GM23338 (cell line): Measurements from ENCODE around the gene CCT6B. TPM values are rescaled to one million over a fixed set of nuclear protein-coding genes. Genes with fewer than 3 reads are reported as not detected.

Source experiments
- ATAC-seq: fragments of 200-7000 bp; cut with Tn5 transposase; 3 replicates; pipeline ENCODE4 v1.9.1; 2020
- DNase-seq: peaks from one replicate; pipeline ENCODE4 v3.0.0-alpha.2; 2015; ENCODE audit warnings: low spot score
- H2AFZ ChIP-seq: fragments of 200-600 bp; sonication (generic); 2 replicates; pipeline ENCODE4 v1.8.0; 2016; ENCODE audit warnings: antibody characterized with exemption, mild to moderate bottlenecking, moderate library complexity
- H3F3A ChIP-seq: fragments of 200-600 bp; sonication (generic); replicated peaks from 2 replicates; pipeline ENCODE4 v1.8.0; 2017; ENCODE audit warnings: antibody characterized with exemption, mixed run types, low read depth
- H3K27ac ChIP-seq: fragments of 200-600 bp; sonication (generic); 2 replicates; pipeline ENCODE4 v1.6.1; 2016; ENCODE audit warnings: low read depth
- H3K27me3 ChIP-seq: fragments of 200-600 bp; sonication (generic); 2 replicates; pipeline ENCODE4 v1.8.0; 2016; ENCODE audit warnings: mild to moderate bottlenecking, mixed run types, moderate library complexity; ENCODE audit not compliant: insufficient read depth
- H3K36me3 ChIP-seq: fragments of 200-600 bp; sonication (generic); 2 replicates; pipeline ENCODE4 v1.8.0; 2016; ENCODE audit warnings: mild to moderate bottlenecking; ENCODE audit not compliant: insufficient read depth
- H3K4me1 ChIP-seq: fragments of 200-600 bp; sonication (generic); 2 replicates; pipeline ENCODE4 v1.8.0; 2016; ENCODE audit warnings: mild to moderate bottlenecking, moderate library complexity; ENCODE audit not compliant: insufficient read depth
- H3K4me2 ChIP-seq: fragments of 200-600 bp; sonication (generic); 2 replicates; pipeline ENCODE4 v1.7.1; 2017; ENCODE audit warnings: mixed run types
- H3K4me3 ChIP-seq: fragments of 200-600 bp; sonication (generic); 2 replicates; pipeline ENCODE4 v1.6.1; 2016; ENCODE audit warnings: mixed run types
- H3K79me2 ChIP-seq: fragments of 200-600 bp; sonication (generic); replicated peaks from 2 replicates; pipeline ENCODE4 v1.8.0; 2017; ENCODE audit warnings: mild to moderate bottlenecking; ENCODE audit not compliant: insufficient read depth
- H3K9me2 ChIP-seq: fragments of 200-600 bp; sonication (generic); 2 replicates; pipeline ENCODE4 v1.8.0; 2017; ENCODE audit not compliant: insufficient read depth
- H4K20me1 ChIP-seq: fragments of 200-600 bp; sonication (generic); replicated peaks from 2 replicates; pipeline ENCODE4 v1.8.0; 2017; ENCODE audit warnings: mild to moderate bottlenecking; ENCODE audit not compliant: insufficient read depth
- H3K27ac Mint-ChIP-seq: 2 replicates; pipeline ENCODE4 v1.8.0; 2020; ENCODE audit warnings: inconsistent platforms, mild to moderate bottlenecking, moderate library complexity, mixed read lengths
- H3K27me3 Mint-ChIP-seq: 3 replicates; pipeline ENCODE4 v1.8.0; 2022; ENCODE audit warnings: low read depth, mild to moderate bottlenecking, moderate library complexity, mixed read lengths, inconsistent platforms; ENCODE audit not compliant: insufficient read depth, poor library complexity
- H3K36me3 Mint-ChIP-seq: 3 replicates; pipeline ENCODE4 v1.8.0; 2021; ENCODE audit warnings: low read depth, mild to moderate bottlenecking, inconsistent platforms, moderate library complexity, mixed read lengths
- H3K4me1 Mint-ChIP-seq: 3 replicates; pipeline ENCODE4 v1.8.0; 2020; ENCODE audit warnings: mild to moderate bottlenecking, inconsistent platforms, mixed read lengths
- H3K4me3 Mint-ChIP-seq: 3 replicates; pipeline ENCODE4 v1.8.0; 2021; ENCODE audit warnings: moderate library complexity, mild to moderate bottlenecking, inconsistent platforms, mixed read lengths
- H3K9me3 Mint-ChIP-seq: 3 replicates; pipeline ENCODE4 v1.8.0; 2020; ENCODE audit warnings: moderate library complexity, mild to moderate bottlenecking, inconsistent platforms, mixed read lengths
- CREB1 ChIP-seq: fragments of 250-450 bp; sonication (Bioruptor Pico); IDR thresholded peaks from 2 replicates; pipeline ENCODE4 v1.5.0; 2020; ENCODE audit warnings: low read depth, mild to moderate bottlenecking, moderate library complexity
- EZH2phosphoT487 ChIP-seq: fragments of 200-600 bp; sonication (generic); IDR thresholded peaks from one replicate; pipeline ENCODE4 v1.8.1; 2018; ENCODE audit warnings: antibody characterized with exemption; ENCODE audit not compliant: unreplicated experiment
- JUNB ChIP-seq: IDR thresholded peaks from one replicate; pipeline ENCODE4 v1.6.1; 2016; ENCODE audit warnings: antibody characterized with exemption; ENCODE audit not compliant: unreplicated experiment
- POLR2AphosphoS5 ChIP-seq: IDR thresholded peaks from 2 replicates; pipeline ENCODE4 v1.6.1; 2016; ENCODE audit warnings: antibody characterized with exemption, low read depth
- STAT1 ChIP-seq: IDR thresholded peaks from one replicate; pipeline ENCODE4 v1.6.1; 2016; ENCODE audit warnings: antibody characterized with exemption; ENCODE audit not compliant: unreplicated experiment
- ZNF114 ChIP-seq: fragments of 250-450 bp; sonication (Bioruptor Pico); IDR thresholded peaks from 2 replicates; pipeline ENCODE4 v1.5.0; 2020; ENCODE audit warnings: mild to moderate bottlenecking, moderate library complexity
- ZNF331 ChIP-seq: fragments of 250-450 bp; sonication (Bioruptor Pico); IDR thresholded peaks from 2 replicates; pipeline ENCODE4 v1.5.0; 2020; ENCODE audit warnings: low read depth, mild to moderate bottlenecking, moderate library complexity
- ZNF462 ChIP-seq: fragments of 250-450 bp; sonication (Bioruptor Pico); IDR thresholded peaks from 2 replicates; pipeline ENCODE4 v1.5.0; 2020; ENCODE audit warnings: mild to moderate bottlenecking, moderate library complexity
- polyA plus RNA-seq: library from polyadenylated mRNA; unstranded; fragments of >200 nt; fragmentation: Nextera tagmentation; extraction: Ambion mirVana; gene quantifications from 2 replicates; pipeline ENCODE4 v1.2.1, GENCODE V29; 2016
- total RNA-seq: library from RNA; depleted of rRNA; stranded (reverse); fragments of >200 nt; shearing (Covaris generic); gene quantifications from 2 replicates; pipeline ENCODE4 v1.2.3, GENCODE V29; 2014
- TF ChIP-seq, protein P1 (sequence below): IDR thresholded peaks from 2 replicates; pipeline ENCODE4 v1.6.1; 2016; ENCODE audit warnings: antibody characterized with exemption

The CCT6B gene
- total and polyA plus RNA-seq, 2 experiments from 2014 or later, result 0.94 to 1.1 TPM

GRCh38 chr17:34974179-34974578, 12.9 kb upstream of the CCT6B start:
- Histone ChIP-seq H4K20me1 (no peaks in the 10 kb centered on the region; the same call in 1 of the 2 replicates), H3K36me3 (no peaks in the 10 kb centered on the region), H2AFZ (no peak overlapping the region), H3K27me3 (no peaks in the 10 kb centered on the region), H3K4me3 (no peak overlapping the region), H3K27ac (no peak overlapping the region), H3F3A (no peaks in the 10 kb centered on the region), H3K4me2 (no peak overlapping the region), H3K9me2 (no peaks in the 10 kb centered on the region), H3K79me2 (no peaks in the 10 kb centered on the region), H3K4me1 (no peaks in the 10 kb centered on the region)
- no peak for DNase-seq
- ATAC-seq, result no peak
- Mint-ChIP-seq H3K9me3 (no peaks in the 10 kb centered on the region), H3K27me3 (peaks cover 2% of the 10 kb centered on the region), H3K27ac (no peak overlapping the region), H3K4me1 (peaks cover 2% of the 10 kb centered on the region; the same call in 1 of the 3 replicates), H3K4me3 (no peak overlapping the region), H3K36me3 (no peaks in the 10 kb centered on the region)
- TF ChIP-seq ZNF331 (CRISPR knock-in tag), result no peak
- no peak for TF ChIP-seq ZNF462 (CRISPR knock-in tag)
- TF ChIP-seq, protein P1, sequence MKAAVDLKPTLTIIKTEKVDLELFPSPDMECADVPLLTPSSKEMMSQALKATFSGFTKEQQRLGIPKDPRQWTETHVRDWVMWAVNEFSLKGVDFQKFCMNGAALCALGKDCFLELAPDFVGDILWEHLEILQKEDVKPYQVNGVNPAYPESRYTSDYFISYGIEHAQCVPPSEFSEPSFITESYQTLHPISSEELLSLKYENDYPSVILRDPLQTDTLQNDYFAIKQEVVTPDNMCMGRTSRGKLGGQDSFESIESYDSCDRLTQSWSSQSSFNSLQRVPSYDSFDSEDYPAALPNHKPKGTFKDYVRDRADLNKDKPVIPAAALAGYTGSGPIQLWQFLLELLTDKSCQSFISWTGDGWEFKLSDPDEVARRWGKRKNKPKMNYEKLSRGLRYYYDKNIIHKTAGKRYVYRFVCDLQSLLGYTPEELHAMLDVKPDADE, result no peak
- TF ChIP-seq STAT1, result no peak
- no peak for TF ChIP-seq JUNB

GRCh38 chr17:34958438-34958837, 2.8 kb downstream of the CCT6B start:
- Histone ChIP-seq H3K9me2 (0 out of 2 replicates have a peak, but pooled peaks cover 3% of the 10 kb centered on the region), H3K4me1 (0 out of 2 replicates have a peak, but pooled peaks cover 5% of the 10 kb centered on the region), H3F3A (no peaks in the 10 kb centered on the region), H3K4me2 (no peak overlapping the region), H3K36me3 (peaks cover 5% of the 10 kb centered on the region; the same call in 1 of the 2 replicates), H3K79me2 (peaks cover 20% of the 10 kb centered on the region), H3K27me3 (peaks cover 11% of the 10 kb centered on the region), H4K20me1 (no peaks in the 10 kb centered on the region), H3K27ac (no peak overlapping the region), H2AFZ (no peak overlapping the region), H3K4me3 (no peak overlapping the region)
- H3K4me3 Mint-ChIP-seq, result no peak overlapping the region
- peaks cover 3% of the 10 kb centered on the region; the same call in 2 of the 3 replicates for H3K4me1 Mint-ChIP-seq
- peaks cover 9% of the 10 kb centered on the region; the same call in 2 of the 3 replicates for H3K36me3 Mint-ChIP-seq
- DNase-seq (no peak), ATAC-seq (no peak)
- H3K27ac Mint-ChIP-seq, result no peak overlapping the region
- H3K9me3 Mint-ChIP-seq, result no peaks in the 10 kb centered on the region; the same call in 2 of the 3 replicates
- peaks cover 4% of the 10 kb centered on the region for H3K27me3 Mint-ChIP-seq
- TF ChIP-seq CREB1 (CRISPR knock-in tag) (no peak), EZH2phosphoT487 (no peak), ZNF114 (no peak), POLR2AphosphoS5 (no peak)
